GM19035 (cell line): ENCODE results near the gene SF3A2.
"Not testable (repeated sequence)": the region's sequence is repeated elsewhere in the genome, so short reads cannot be mapped to it uniquely, and the experiment has no call there.

Source experiments
- ATAC-seq: cut with Tn5 transposase; IDR thresholded peaks from one replicate; pipeline ENCODE4 v1.9.1; 2021; ENCODE audit not compliant: unreplicated experiment

The SF3A2 gene

DNA sequence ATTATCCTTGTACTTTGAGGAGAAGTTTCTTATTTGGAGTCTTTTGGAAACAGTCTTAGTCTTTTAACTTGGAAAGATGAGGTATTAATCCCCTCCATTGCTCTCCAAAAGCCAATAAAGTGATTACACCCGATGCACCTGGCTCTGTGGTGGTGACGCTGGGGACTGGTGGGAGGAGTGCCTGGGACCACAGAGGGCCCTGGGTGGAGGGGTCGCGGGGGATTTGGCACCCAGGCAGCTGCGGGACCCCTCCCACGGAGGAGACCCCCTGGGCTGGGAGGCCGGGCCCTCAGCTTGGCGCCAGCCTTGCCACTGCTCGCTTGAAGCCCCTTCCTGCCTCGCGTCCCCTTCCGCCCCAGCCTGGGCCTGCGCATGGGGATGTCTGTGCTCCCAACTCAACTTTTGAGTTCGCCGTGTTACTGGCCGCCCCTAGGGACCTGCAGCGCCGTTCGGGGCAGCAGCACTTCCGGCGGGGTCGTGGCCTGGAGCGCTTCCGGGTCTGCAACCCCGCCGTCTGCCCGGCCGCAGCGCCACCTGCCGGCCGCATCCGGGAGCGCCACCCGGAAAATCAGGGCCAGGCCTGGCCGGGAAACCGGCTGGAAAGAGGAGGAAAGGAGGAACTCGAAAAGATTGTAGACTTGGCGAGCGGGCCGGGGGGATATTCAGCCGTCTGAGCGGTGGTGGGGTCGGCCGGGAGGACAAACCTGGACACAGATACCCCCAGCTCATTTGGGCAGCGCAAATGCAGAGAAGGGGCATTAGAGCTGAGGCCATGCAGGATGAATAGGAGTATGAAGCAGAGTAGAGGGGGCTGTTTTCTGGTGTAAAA is 36.9 kb downstream of the SF3A2 start:
- peak; percentile 25 for ATAC-seq

- no peak for ATAC-seq
Observed at GRCh38 chr19:2274185-2274711, 37.6 kb downstream of the SF3A2 start.

DNA sequence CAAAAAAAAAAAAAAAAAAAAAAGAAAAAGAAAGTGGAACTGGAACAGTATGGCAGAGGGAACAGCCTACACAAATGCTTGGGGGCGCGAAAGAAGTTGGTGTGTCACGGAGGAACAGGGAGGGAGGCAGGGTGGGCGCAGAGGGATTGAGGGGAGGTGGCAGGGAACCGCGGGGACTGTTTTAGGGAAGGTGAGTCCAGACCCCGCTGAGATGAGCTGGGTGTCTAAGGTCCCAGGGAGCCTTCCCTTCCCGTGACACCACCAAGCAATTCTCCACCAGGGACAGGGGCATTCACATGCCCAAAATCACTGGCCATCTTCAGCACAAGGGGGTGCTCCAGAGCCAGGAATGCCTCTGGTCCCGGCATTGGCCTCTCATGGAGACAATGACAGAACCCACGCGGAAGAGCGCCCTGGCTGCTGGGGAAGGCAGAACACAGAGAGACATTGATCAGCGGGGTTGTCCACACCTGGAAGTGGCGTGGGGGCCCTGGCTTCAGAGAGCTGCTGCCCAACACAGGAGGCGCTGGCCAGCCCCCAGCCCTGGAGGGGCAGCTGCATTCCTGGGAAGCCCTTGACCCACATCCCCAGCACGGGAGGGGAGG is 38.4 kb downstream of the SF3A2 start:
- ATAC-seq, result no peak

DNA sequence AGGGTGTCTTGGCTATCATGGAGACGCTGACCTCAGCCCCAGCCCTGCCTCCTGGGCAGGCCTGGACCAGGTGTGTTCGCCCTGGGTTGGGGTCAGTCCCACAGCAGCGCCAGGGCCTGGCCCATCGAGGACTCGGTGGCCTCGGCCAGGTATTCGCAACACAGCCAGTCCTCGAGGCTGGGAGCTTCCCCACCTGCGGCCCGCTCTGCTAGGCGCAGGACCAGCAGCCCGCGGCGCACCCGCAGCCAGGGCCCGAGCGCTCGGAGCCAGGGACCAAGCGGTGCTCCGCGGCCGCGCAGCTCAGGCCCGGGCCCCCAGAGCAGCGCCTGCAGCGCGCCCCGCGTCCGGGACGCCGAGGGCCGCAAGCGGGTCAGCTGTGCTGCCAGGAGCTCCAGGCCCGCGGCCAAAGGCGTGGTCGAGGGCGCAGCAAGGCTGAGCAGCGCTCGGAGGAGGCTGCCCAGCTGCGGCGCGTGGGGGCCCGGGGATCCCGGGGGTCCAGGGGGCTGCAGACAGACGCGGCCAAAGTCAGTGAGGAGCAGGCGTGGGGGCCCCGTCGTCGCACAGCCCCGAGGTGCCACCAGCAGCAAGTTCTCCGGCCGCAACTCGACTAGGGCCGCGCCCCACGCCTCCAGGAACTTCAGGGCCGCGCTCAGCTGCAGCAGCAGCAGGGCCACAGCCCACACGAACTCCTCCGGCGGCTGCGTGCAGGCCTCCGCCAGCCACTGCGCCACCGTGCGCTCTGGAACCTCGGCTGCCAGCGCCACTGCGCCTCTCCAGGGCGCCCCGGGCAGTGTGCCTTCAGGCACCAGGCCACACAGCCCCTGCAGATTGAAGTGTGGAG is 39.2 kb downstream of the SF3A2 start:
- ATAC-seq, result no peak

DNA sequence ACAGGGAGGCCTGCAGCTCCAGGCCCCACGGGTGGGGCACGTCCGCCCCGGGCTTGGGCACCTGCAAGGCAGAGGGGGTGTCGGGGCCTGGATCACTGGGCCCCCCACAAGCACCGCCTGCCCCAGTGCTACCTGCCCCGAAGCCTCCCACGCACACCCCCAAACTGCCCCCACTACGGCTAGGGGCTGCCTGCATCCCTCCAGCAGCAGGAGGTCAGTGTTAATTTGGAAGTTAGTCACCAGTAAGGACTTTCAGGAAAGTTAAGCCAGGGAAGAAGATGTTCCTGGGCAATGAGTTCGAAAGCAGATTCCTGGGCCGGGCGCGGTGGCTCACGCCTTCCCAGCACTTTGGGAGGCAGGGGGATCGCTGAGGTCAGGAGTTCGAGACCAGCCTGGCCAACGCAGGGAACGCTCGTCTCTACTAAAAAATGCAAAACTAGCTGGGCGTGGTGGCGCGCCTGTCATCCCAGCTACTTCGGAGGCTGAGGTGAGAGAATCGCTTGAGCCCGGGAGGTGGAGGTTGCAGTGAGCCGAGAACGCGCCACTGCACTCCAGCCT is 39.9 kb downstream of the SF3A2 start:
- ATAC-seq, result no peak

- no peak for ATAC-seq
Observed at GRCh38 chr19:2277138-2277537, 40.5 kb downstream of the SF3A2 start.

GRCh38 chr19:2278459-2279158 is 42.0 kb downstream of the SF3A2 start:
- ATAC-seq, result no peak

DNA sequence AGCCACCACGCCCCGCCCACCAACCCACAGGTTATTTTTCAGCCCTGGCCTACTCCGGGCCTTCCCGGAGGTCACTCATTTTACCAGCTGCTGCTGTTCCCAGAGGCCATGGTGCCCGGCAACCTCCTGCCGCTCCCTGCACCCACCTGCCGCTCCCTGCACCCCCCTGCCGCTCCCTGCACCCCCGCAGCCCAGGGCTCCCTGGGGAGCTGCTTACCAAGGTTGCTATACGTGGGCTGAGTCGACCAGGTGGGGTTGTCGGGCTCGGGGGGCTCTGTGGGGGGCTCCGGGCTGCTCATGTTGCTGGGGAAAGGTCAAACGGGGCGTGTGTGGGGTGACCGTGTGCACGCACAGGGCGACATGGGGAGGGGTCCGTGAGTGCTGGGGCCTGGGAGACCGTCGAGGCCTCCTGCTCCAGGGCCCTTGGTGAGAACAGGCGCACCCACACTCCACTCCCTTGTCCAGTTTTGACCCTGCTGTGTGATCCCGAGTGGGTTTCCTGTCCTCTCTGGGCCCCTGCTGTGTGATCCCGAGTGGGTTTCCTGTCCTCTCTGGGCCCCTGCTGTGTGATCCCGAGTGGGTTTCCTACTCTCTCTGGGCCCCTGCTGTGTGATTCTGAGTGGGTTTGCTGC is 44.1 kb downstream of the SF3A2 start:
- ATAC-seq, result no peak

DNA sequence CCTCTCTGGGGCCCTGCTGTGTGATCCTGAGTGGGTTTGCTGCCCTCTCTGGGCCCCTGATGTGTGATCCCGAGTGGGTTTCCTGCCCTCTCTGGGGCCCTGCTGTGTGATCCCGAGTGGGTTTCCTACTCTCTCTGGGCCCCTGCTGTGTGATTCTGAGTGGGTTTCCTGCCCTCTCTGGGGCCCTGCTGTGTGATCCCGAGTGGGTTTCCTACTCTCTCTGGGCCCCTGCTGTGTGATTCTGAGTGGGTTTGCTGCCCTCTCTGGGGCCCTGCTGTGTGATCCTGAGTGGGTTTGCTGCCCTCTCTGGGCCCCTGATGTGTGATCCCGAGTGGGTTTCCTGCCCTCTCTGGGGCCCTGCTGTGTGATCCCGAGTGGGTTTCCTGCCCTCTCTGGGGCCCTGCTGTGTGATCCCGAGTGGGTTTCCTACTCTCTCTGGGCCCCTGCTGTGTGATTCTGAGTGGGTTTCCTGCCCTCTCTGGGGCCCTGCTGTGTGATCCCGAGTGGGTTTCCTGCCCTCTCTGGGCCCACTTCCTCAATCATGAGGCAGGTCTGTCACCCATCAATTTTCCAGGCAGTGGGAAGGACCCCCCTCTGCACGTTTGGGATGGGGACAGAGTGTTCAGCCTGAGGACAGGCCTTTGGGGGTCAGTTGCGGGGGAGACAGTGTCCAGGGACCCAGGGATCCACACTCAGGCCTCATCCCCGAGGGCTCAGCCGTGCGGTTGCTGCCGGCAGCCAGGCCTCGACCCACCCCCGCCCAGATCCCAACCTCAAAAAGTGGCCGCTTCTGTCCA is 44.8 kb downstream of the SF3A2 start:
- not testable (repeated sequence) for ATAC-seq

- no peak for ATAC-seq
Observed at GRCh38 chr19:2282062-2282861, 45.6 kb downstream of the SF3A2 start, which contains the start of gene PEAK3. TSS of gene PEAK3 (minus strand) at chr19:2282175. CDS start at chr19:2280931, 1,244 bp downstream.

DNA sequence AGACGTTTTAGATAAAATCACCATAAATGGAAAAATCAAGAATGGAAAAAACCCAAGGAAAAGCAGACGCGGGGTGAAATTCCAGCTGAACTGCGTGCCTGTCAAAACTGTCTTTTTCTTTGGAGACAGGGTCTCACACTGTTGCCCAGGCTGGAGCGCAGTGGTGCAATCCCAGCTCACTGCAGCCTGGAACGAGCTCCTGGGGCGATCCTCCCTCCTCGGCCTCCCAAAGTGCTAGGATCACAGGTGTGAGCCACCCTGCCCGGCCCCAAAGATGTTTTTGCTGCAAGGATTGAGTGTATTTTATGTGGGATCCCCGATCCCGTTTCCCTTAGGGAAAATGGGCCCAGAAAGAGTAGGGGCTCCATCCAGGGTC is 46.2 kb downstream of the SF3A2 start:
- no peak for ATAC-seq

DNA sequence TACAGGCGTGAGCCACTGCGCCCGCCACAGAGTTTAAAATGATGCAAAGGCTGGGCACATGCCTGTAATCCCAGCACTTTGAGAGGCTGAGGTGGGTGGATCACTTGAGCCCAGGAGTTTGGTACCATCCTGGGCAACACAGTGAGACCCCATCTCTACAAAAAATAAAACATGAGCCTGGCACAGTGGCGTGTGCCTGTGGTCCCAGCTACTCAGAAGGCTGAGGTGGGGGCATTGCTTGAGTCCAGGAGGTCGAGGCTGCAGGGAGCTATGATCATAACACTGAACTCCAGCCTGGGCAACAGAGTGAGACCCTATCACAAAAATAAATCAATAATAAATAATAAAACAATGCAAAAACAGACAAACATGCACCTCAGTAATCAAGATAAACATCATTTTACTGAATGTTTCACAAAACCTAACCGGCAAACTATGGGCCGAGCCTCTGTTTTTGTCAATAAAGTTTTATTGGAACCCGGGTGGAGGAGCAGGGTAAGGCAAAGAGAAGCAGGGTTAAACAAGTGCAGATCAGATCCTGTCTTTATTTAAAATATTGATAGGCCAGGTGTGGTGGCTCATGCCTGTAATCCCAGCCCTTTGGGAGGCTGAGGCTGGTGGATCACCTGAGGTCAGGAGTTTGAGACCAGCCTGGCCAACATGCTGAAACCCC is 47.3 kb downstream of the SF3A2 start:
- ATAC-seq, result no peak

DNA sequence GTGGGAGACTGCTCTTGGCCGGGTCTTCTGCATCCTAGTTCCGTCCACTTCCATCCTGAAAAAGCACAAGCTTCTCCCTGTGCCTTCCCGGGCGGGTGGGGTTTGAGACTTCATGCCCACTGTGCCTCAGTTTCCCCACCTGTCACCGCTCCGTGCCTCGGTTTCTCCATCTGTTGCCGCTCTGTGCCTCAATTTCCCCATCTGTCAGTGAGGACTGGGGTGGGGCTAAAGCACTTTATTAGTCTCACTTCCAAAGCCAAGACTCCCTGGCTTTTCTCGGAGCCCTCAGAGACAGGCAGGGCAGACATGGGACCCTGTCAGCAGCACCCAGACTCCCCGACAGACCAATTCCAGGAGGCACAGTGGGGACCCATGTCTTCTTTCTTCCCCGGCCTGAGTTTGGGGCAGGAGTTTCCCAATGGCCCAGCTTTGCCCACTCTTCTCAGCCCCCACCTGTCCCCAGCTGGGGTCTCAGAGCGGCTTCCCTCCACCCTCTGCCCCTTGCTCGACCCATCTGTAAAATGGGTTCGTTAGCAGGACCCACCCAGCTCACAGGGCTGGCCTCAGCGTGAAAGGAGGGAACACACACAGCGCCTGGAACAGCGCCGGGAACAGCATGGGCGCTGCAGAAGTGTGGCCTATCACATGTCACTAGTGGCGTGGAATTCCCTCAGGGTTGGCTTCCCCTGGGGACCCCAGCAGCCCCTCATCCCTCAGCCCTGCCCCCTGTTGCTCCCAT is 49.9 kb downstream of the SF3A2 start:
- ATAC-seq, result no peak

DNA sequence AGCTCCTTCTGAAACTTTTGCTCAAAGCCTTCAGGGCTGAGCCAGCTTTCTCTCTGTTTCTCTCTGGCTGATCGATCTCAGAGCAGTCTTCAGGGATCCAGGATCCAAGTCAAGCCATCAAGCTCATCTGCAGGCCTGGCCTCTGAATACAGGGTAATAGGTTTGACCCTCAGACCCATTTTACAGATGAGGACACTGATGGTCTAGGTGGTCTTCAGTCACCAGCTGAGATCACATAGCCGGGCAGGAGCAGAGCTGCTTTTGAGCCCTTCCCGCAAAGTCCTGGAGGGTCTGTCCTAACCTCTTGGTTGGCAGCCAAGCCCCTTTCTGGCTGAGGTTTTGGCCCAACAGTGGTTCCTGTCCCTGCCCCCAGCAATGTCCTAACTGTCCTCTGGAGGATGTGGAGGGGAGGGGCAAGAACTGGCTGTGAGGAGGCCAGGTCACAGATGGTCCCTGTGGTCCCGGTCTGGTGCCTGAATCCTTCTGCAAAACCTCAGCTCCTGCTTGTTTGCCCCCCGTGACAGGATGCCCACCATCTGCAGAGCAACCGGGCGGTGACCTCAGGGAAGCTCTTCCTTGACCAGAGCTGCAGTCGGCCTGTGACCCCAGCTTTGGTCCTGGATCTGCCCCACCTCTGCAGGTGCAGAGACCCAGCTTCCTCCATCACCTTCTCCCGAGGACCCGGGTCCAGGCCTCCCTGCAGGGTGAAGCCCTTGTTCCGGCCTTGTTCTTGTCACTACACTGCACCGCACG is 51.1 kb downstream of the SF3A2 start:
- no peak for ATAC-seq

DNA sequence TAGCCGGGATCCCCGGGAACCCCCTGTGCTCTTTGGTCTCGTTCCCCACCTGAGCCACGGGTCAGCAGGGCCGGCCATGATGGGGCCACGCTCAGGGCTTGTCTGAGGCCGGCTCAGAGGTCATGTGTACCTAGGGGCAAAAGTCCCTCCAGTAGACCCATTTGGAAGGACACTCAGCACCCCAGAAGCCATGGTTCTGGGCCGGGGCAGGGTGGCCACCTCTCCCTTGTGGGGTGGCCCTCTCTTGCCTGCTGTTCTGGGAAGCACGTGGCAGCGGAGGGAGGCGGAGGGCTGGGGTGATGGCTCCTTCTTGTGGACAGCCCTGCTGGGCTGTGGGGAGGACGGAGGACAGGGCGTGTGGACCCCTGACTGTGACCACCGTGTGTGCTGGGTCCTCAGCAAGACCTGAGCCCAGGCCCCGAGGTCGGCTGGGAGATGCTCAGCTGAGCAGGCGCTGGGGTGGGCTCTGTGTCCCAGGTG is 51.8 kb downstream of the SF3A2 start:
- ATAC-seq, result no peak
